Measurements from ENCODE around the gene ADAM10. TPM values are rescaled to one million over a fixed set of nuclear protein-coding genes. Genes with fewer than 3 reads are reported as not detected.

Gene ADAM10
- total RNA-seq, 1 experiment from 2014 or later, result 474 TPM

GRCh38 chr15:58559904-58560588 lies 189.5 kb downstream of the ADAM10 start:
- Mint-ChIP-seq H3K36me3 (ENCODE audit: insufficient read depth, unreplicated experiment) (no peaks in the 10 kb centered on the region), H3K9me3 (ENCODE audit: low read depth, unreplicated experiment) (no peaks in the 10 kb centered on the region), H3K27me3 (ENCODE audit: unreplicated experiment) (no peaks in the 10 kb centered on the region), H3K4me3 (ENCODE audit: low read depth, unreplicated experiment) (no peak overlapping the region), H3K4me1 (ENCODE audit: low read depth, unreplicated experiment) (peaks cover 19% of the 10 kb centered on the region), H3K27ac (ENCODE audit: unreplicated experiment) (no peak overlapping the region)
- TF ChIP-seq, protein P1, sequence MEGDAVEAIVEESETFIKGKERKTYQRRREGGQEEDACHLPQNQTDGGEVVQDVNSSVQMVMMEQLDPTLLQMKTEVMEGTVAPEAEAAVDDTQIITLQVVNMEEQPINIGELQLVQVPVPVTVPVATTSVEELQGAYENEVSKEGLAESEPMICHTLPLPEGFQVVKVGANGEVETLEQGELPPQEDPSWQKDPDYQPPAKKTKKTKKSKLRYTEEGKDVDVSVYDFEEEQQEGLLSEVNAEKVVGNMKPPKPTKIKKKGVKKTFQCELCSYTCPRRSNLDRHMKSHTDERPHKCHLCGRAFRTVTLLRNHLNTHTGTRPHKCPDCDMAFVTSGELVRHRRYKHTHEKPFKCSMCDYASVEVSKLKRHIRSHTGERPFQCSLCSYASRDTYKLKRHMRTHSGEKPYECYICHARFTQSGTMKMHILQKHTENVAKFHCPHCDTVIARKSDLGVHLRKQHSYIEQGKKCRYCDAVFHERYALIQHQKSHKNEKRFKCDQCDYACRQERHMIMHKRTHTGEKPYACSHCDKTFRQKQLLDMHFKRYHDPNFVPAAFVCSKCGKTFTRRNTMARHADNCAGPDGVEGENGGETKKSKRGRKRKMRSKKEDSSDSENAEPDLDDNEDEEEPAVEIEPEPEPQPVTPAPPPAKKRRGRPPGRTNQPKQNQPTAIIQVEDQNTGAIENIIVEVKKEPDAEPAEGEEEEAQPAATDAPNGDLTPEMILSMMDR (IDR thresholded peaks at IDR 0.05; ENCODE audit: unreplicated experiment), result no peak
- DNase-seq, result no peak
- no TSS peak for BruUV-seq (replicated peaks)
- intact Hi-C loops (cut with micrococcal nuclease; ENCODE audit: unreplicated experiment), result no loop called here
- CTCF ChIA-PET, result interaction anchor here (0.6 kb wide), 1 partner anchor 18 kb away, joined by 3 read pairs; no protein-coding TSS in a partner anchor

GRCh38 chr15:58558777-58559176 lies 190.7 kb downstream of the ADAM10 start:
- intact Hi-C loops (cut with micrococcal nuclease; ENCODE audit: unreplicated experiment), result no loop called here
- Mint-ChIP-seq H3K36me3 (ENCODE audit: insufficient read depth, unreplicated experiment) (no peaks in the 10 kb centered on the region), H3K9me3 (ENCODE audit: low read depth, unreplicated experiment) (no peaks in the 10 kb centered on the region), H3K27ac (ENCODE audit: unreplicated experiment) (no peak overlapping the region), H3K27me3 (ENCODE audit: unreplicated experiment) (no peaks in the 10 kb centered on the region), H3K4me1 (ENCODE audit: low read depth, unreplicated experiment) (peaks cover 19% of the 10 kb centered on the region), H3K4me3 (ENCODE audit: low read depth, unreplicated experiment) (no peak overlapping the region)
- BruUV-seq (replicated peaks), result no TSS peak
- CTCF ChIA-PET, result interaction anchor here (1.5 kb wide), 1 partner anchor 11 kb away, joined by 3 read pairs; no protein-coding TSS in a partner anchor
- TF ChIP-seq, protein P1 (IDR thresholded peaks at IDR 0.05; ENCODE audit: unreplicated experiment), result no peak
- no peak for DNase-seq

- DNase-seq, result no peak
- Mint-ChIP-seq H3K27ac (ENCODE audit: unreplicated experiment) (no peak overlapping the region), H3K27me3 (ENCODE audit: unreplicated experiment) (no peaks in the 10 kb centered on the region), H3K36me3 (ENCODE audit: insufficient read depth, unreplicated experiment) (no peaks in the 10 kb centered on the region), H3K4me3 (ENCODE audit: low read depth, unreplicated experiment) (no peak overlapping the region), H3K4me1 (ENCODE audit: low read depth, unreplicated experiment) (peaks cover 32% of the 10 kb centered on the region), H3K9me3 (ENCODE audit: low read depth, unreplicated experiment) (no peaks in the 10 kb centered on the region)
- no TSS peak for BruUV-seq (replicated peaks)
- CTCF ChIA-PET, result interaction anchor here (0.7 kb wide), 1 partner anchor 227 kb away, joined by 4 read pairs; no protein-coding TSS in a partner anchor
- intact Hi-C loops (cut with micrococcal nuclease; ENCODE audit: unreplicated experiment), result no loop called here
- TF ChIP-seq, protein P1 (IDR thresholded peaks at IDR 0.05; ENCODE audit: unreplicated experiment), result no peak
These were observed 193.0 kb downstream of the ADAM10 start for GRCh38 chr15:58556541-58556940.

DNA sequence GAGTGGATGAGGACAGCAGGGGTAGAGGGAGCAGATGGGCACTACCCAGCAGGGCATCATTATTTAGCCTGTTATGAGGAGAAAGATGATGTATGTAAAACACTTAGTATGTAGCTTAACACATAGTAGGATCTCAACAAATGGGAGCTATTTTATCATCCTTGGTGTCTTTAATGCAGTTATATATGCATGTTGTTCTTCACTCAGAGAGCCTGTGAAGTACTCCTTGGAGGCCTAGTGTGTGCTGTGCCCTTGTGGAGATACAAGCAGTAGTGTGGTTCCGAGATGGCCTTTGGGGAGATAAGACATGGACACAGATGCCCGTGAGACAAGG lies 193.5 kb downstream of the ADAM10 start:
- TF ChIP-seq, protein P1 (IDR thresholded peaks at IDR 0.05; ENCODE audit: unreplicated experiment), result no peak
- intact Hi-C loops (cut with micrococcal nuclease; ENCODE audit: unreplicated experiment), result no loop called here
- no peak overlapping the region for H3K27ac Mint-ChIP-seq (ENCODE audit: unreplicated experiment)
- no peaks in the 10 kb centered on the region for H3K36me3 Mint-ChIP-seq (ENCODE audit: insufficient read depth, unreplicated experiment)
- H3K9me3 Mint-ChIP-seq (ENCODE audit: low read depth, unreplicated experiment), result no peaks in the 10 kb centered on the region
- DNase-seq, result no peak
- no TSS peak for BruUV-seq (replicated peaks)
- CTCF ChIA-PET, result no interaction called here
- no peaks in the 10 kb centered on the region for H3K27me3 Mint-ChIP-seq (ENCODE audit: unreplicated experiment)
- no peak overlapping the region for H3K4me3 Mint-ChIP-seq (ENCODE audit: low read depth, unreplicated experiment)
- peaks cover 32% of the 10 kb centered on the region for H3K4me1 Mint-ChIP-seq (ENCODE audit: low read depth, unreplicated experiment)
